Activated effector memory CD4-positive, alpha-beta T cell treated with Interleukin-2 at 50 U/mL for 16 hours (primary cell): ENCODE results near the gene TRABD.

ENCODE experiments used
- DNase-seq: peaks from one replicate; pipeline ENCODE4 v3.0.0-alpha.2; 2020

Gene TRABD

GRCh38 chr22:50175921-50176849 is 9.5 kb upstream of the TRABD start:
- DNase-seq: no peak

- no peak for DNase-seq
These were observed 8.7 kb upstream of the TRABD start for GRCh38 chr22:50176850-50177536.

DNA sequence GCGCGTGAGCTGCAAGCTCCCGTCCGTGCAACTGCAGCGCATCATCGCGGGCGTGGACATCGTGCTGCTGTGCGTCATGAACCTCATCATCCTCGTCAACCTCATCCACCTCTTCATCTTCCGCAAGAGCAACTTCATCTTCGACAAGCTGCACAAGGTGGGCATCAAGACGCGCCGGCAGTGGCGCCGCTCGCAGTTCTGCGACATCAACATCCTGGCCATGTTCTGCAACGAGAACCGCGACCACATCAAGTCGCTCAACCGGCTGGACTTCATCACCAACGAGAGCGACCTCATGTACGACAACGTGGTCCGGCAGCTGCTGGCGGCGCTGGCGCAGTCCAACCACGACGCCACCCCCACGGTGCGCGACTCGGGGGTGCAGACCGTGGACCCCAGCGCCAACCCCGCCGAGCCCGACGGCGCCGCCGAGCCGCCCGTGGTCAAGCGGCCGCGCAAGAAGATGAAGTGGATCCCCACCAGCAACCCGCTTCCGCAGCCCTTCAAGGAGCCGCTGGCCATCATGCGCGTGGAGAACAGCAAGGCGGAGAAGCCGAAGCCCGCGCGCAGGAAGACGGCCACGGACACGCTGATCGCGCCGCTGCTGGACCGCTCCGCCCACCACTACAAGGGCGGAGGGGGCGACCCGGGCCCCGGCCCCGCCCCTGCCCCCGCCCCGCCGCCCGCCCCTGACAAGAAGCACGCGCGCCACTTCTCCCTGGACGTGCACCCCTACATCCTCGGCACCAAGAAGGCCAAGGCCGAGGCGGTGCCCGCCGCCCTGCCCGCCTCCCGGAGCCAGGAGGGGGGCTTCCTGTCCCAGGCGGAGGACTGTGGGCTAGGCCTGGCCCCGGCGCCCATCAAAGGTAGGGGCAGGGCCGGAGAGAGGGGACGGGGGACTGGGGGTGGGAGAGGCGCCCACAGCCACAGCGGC is 7.9 kb upstream of the TRABD start:
- no peak for DNase-seq

GRCh38 chr22:50178471-50178864 is 7.2 kb upstream of the TRABD start:
- DNase-seq: no peak

DNA sequence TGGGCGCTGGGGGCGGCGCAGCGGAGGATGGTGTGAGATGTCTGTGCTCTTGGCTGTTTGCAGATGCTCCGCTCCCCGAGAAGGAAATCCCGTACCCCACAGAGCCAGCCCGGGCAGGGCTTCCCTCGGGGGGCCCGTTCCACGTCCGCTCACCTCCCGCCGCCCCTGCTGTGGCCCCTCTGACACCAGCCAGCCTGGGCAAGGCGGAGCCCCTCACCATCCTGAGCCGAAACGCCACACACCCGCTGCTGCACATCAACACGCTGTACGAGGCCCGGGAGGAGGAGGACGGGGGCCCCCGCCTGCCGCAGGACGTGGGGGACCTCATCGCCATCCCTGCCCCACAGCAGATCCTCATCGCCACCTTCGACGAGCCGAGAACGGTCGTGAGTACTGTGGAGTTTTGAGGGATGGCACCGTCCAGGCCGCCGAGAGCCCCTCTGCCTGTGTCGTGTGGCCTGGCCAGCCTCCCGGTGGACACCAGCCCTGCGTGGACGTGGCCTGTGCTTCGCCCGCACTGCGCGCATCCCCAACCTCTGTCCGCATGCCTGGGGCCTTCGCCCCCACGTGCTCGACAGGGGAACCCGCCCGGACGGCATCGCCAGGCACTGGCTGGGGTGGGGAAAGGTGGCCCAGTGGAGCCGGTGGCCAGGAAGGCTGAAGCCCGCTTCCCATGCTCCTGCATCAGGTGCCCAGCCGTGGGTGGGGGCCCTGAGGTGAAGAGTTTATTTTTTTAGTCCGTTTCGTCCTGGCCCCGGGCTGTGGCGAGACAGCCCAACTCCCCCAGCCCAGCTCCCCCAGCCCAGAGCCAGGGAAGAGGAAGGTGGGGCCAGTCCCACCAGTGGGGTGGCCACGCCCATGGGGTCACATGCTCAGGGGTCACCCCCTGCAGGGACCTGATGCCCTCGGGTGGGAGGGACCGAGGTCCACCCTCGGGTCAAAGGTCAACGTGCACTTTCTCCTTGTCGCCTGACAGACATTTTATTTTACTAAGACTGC is 6.5 kb upstream of the TRABD start:
- no peak for DNase-seq

GRCh38 chr22:50179937-50180726 is 5.6 kb upstream of the TRABD start:
- DNase-seq: no peak

DNA sequence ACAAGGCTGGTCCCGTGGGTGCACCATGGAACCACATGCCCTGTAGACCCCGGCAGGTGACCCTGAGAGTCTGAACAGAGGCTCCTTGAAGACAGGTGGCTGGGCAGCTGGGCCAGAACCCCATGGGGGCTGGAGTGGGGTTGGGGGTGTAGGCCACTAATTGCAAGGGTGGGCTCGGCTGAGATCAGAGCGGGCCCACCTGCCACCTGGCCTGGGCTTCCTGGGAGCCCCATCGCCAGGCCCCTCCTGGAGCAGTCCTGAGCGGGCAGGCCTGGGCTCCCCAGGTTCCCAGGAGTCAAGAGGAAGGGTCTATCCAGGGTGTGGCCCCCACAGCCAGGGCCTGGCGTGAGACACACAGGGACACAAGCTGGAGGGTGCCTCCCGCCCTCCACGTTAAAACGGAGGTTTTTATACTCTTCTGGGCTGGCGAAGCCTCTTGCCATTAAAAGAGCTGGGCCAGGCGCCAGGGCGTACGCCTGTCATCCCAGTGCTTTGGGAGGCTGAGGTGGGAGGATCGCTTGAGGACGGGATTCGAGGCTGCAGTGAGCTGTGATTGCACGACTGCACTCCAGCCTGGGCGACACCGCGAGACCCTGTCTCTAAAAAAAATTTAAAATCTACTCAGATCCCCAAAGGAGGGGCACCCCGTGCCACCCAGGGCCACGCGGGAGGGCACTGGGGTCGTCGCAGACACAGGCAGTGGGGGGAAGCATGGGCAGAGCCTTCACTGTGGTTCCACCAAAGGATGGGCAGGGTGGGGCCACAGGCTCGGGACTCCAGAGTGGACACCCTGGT is 4.8 kb upstream of the TRABD start:
- DNase-seq: no peak

GRCh38 chr22:50182176-50183081 is 3.3 kb upstream of the TRABD start:
- no peak for DNase-seq

GRCh38 chr22:50183141-50183971 is 2.4 kb upstream of the TRABD start:
- DNase-seq: no peak

- no peak for DNase-seq
These were observed 1.5 kb upstream of the TRABD start for GRCh38 chr22:50184004-50184901.

GRCh38 chr22:50184902-50185374 is 775 bp upstream of the TRABD start:
- DNase-seq: no peak

GRCh38 chr22:50186181-50186714 is 535 bp downstream of the TRABD start:
- no peak for DNase-seq

DNA sequence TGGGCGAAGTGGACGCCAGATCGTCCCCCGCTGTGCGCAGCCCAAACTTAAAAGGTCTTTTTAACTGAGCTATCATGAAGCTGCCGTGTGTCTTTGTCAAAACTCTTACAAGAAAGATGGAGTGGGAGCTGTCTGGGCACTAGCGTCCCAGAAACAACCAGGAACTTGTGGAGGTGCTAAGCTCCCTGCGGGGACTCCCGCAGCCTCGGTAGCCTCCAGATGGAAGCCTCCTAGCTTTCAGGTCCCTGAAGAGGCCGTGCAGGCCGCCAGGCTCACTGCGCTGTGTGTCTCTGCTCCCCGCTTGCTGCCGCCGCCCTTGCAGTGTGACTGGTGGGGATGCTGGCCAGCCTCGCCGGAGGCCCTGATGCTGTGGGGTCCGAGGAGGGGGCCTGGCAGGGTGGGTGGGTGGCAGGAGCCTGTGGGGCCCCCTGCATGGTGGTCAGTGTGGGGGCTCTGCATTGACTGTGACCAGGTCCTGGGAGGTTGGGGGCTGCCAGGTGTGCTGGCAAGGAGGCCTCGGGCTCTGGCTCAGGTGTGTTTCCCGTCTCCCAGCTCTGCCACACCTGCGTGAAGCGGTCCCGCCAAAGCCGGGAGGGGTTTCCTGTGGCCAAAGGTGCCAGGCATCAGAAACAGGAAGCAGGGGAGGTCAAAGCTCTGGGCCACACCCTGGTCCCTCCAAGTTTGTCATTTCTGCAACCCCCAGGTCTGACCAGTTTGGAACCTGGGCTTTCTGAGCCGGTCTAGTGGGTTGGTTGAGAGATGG is 1.2 kb downstream of the TRABD start:
- DNase-seq: no peak

DNA sequence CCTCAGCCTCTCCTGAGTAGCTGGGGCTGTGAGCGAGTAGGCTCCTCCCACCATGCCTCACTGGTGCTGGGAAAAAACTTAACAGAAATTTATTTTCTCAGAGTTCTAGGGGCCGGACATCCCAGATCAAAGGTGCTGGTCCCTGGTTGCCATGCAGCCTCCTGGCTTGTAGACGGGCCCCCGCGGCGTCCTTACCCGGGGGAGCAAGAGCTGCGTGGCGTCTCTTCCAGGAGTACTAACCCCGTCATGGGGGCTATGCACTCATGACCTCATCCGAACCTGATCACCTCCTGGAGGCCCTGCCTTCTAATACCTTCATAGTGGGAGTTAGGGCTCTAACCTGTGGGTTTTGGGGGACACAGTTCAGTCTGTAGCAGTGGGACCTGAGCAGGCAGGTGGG is 2.6 kb downstream of the TRABD start:
- DNase-seq: no peak

DNA sequence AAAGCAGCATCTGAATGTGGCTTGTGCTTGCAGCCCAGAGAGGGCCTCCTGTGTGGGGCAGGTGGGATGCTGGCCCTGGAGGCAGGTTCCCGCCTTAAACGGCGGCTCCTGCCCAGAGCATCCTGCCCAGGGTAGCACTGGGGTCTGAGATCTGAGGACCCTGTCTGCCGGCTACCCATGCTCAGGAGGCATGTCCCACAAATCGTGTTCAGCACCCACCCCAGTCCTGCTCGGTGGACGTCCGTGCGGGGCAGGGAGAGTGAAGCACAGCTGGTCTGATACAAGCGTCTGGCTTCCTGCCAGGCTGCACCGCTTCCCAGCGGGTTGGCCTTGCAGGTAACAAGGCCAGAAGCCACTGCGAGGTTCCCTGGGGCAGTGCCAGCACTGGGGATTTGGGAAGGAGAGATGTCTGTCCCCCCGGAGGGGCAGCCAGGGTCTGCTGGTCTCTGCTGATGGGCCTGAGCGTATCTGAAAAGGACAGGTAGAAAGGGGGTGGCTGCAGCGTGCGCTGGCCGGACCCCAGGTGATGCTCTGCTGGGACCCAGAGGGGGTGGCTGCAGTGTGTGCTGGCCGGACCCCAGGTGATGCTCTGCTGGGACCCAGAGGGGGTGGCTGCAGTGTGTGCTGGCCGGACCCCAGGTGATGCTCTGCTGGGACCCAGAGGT is 3.6 kb downstream of the TRABD start:
- no peak for DNase-seq
